WTC11 (cell line): ENCODE data around the gene FOXI2. TPM values are rescaled to one million over a fixed set of nuclear protein-coding genes. Genes with fewer than 3 reads are reported as not detected.

ENCODE experiments used
- ATAC-seq: fragments of 200-7000 bp; cut with Tn5 transposase; 2 replicates; pipeline ENCODE4 v1.10.0; 2021; ENCODE audit warnings: mild to moderate bottlenecking, moderate library complexity
- CTCF ChIA-PET: fragments of 300-600 bp; sonication (Branson Sonifier 250); formaldehyde crosslinking; loops from one replicate; lab custom pipeline; 2021; ENCODE audit warnings: antibody characterized with exemption; lab: Charles Lee
- POLR2A ChIA-PET: fragments of 350-600 bp; sonication (Branson Sonifier 250); formaldehyde crosslinking; loops from one replicate; lab custom pipeline; 2021; ENCODE audit warnings: antibody characterized with exemption; lab: Charles Lee
- DNase-seq: peaks from one replicate; pipeline ENCODE4 v3.0.0; 2021; ENCODE audit warnings: low spot score
- H3K27ac Mint-ChIP-seq: 2 replicates; pipeline ENCODE4 v1.8.0; 2021; ENCODE audit warnings: mixed read lengths
- H3K27me3 Mint-ChIP-seq: 2 replicates; pipeline ENCODE4 v1.8.0; 2021; ENCODE audit warnings: low read depth, mild to moderate bottlenecking, moderate library complexity, mixed read lengths
- H3K36me3 Mint-ChIP-seq: 2 replicates; pipeline ENCODE4 v1.8.0; 2021; ENCODE audit warnings: mixed read lengths
- H3K4me1 Mint-ChIP-seq: 2 replicates; pipeline ENCODE4 v1.8.0; 2022; ENCODE audit warnings: mixed read lengths
- H3K4me3 Mint-ChIP-seq: 2 replicates; pipeline ENCODE4 v1.8.0; 2021; ENCODE audit warnings: mild to moderate bottlenecking, moderate library complexity, mixed read lengths
- H3K9me3 Mint-ChIP-seq: 2 replicates; pipeline ENCODE4 v1.8.0; 2021; ENCODE audit warnings: mixed read lengths
- AFF4 ChIP-seq: sonication (generic); formaldehyde crosslinking; IDR thresholded peaks from 2 replicates; pipeline ENCODE4 v1.8.1; 2023; ENCODE audit warnings: mild to moderate bottlenecking, missing genetic modification reagents, borderline replicate concordance
- ATF1 ChIP-seq: sonication (generic); formaldehyde crosslinking; IDR thresholded peaks from 2 replicates; pipeline ENCODE4 v1.8.1; 2023; ENCODE audit warnings: mild to moderate bottlenecking, moderate library complexity, missing genetic modification reagents
- ATF6 ChIP-seq: sonication (generic); formaldehyde crosslinking; IDR thresholded peaks from 2 replicates; pipeline ENCODE4 v1.8.1; 2023; ENCODE audit warnings: mild to moderate bottlenecking, missing genetic modification reagents
- IRF2 ChIP-seq: sonication (generic); formaldehyde crosslinking; IDR thresholded peaks from 2 replicates; pipeline ENCODE4 v1.8.0; 2022; ENCODE audit warnings: low read depth, missing genetic modification reagents, borderline replicate concordance
- KAT7 ChIP-seq: sonication (generic); formaldehyde crosslinking; IDR thresholded peaks from 2 replicates; pipeline ENCODE4 v1.8.1; 2023; ENCODE audit warnings: missing genetic modification reagents, mild to moderate bottlenecking, borderline replicate concordance
- MYBL2 ChIP-seq: sonication (generic); formaldehyde crosslinking; IDR thresholded peaks from 2 replicates; pipeline ENCODE4 v1.8.1; 2023; ENCODE audit warnings: mild to moderate bottlenecking, moderate library complexity, missing genetic modification reagents
- NFE2L1 ChIP-seq: sonication (generic); formaldehyde crosslinking; IDR thresholded peaks from 2 replicates; pipeline ENCODE4 v1.8.1; 2023; ENCODE audit warnings: missing genetic modification reagents
- NR2C2 ChIP-seq: sonication (generic); formaldehyde crosslinking; IDR thresholded peaks from 2 replicates; pipeline ENCODE4 v1.8.0; 2022; ENCODE audit warnings: mild to moderate bottlenecking, missing genetic modification reagents
- OVOL2 ChIP-seq: fragments of 250-450 bp; sonication (Bioruptor Pico); IDR thresholded peaks from 2 replicates; pipeline ENCODE4 v1.9.0; 2021; ENCODE audit warnings: mild to moderate bottlenecking, borderline replicate concordance
- TEAD1 ChIP-seq: sonication (generic); formaldehyde crosslinking; IDR thresholded peaks from 2 replicates; pipeline ENCODE4 v1.8.0; 2022; ENCODE audit warnings: mild to moderate bottlenecking, missing genetic modification reagents
- ZNF138 ChIP-seq: sonication (generic); formaldehyde crosslinking; conservative IDR thresholded peaks from 2 replicates; pipeline ENCODE4 v1.8.1; 2022; ENCODE audit warnings: mild to moderate bottlenecking, moderate library complexity, missing genetic modification reagents
- ZNF396 ChIP-seq: fragments of 250-450 bp; sonication (Bioruptor Pico); IDR thresholded peaks from 2 replicates; pipeline ENCODE4 v1.8.0; 2021; ENCODE audit warnings: mild to moderate bottlenecking, moderate library complexity, borderline replicate concordance
- total RNA-seq: library from RNA; stranded (reverse); gene quantifications from 3 replicates; pipeline ENCODE4 v1.2.3, GENCODE V29; 2021
- TF ChIP-seq, protein P1 (sequence below): sonication (generic); formaldehyde crosslinking; IDR thresholded peaks from 2 replicates; pipeline ENCODE4 v1.8.1; 2022; ENCODE audit warnings: low read depth, missing genetic modification reagents, borderline replicate concordance
- TF ChIP-seq, protein P2 (sequence below): sonication (generic); formaldehyde crosslinking; IDR thresholded peaks from 2 replicates; pipeline ENCODE4 v1.8.1; 2023; ENCODE audit warnings: mild to moderate bottlenecking, missing genetic modification reagents

FOXI2 gene
- total RNA-seq, 1 experiment from 2014 or later: 1.7 TPM

GRCh38 chr10:127739908-127740307 is 2.9 kb downstream of the FOXI2 start (continued):
- TF ChIP-seq NR2C2 (CRISPR knock-in tag) (no peak), NFE2L1 (CRISPR knock-in tag) (no peak)

DNA sequence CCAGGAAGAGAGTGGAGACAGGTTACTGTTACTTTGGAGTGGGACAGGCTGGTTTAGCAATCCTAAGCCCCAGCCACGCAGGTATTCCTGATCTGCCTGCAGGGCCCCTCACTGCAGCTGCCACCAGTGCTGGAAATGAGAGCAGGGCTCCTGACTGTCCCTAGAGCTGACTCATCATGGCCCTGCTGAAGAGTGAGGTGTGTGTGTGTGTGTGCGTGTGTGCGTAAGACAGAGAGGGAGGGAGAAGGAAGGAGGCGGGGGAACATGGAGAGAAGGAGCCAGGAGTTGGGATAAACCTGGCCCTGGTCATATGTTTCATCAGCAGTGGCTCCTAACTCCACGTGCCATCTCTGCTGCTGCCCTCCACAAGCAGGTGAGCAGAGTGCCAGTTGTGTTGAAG is 3.6 kb downstream of the FOXI2 start:
- no peak for ATAC-seq
- TF ChIP-seq ATF6 (CRISPR knock-in tag): no peak
- no peak for TF ChIP-seq AFF4 (CRISPR knock-in tag)
- TF ChIP-seq ATF1 (CRISPR knock-in tag): no peak
- no peak for TF ChIP-seq NR2C2 (CRISPR knock-in tag)
- TF ChIP-seq, protein P1, sequence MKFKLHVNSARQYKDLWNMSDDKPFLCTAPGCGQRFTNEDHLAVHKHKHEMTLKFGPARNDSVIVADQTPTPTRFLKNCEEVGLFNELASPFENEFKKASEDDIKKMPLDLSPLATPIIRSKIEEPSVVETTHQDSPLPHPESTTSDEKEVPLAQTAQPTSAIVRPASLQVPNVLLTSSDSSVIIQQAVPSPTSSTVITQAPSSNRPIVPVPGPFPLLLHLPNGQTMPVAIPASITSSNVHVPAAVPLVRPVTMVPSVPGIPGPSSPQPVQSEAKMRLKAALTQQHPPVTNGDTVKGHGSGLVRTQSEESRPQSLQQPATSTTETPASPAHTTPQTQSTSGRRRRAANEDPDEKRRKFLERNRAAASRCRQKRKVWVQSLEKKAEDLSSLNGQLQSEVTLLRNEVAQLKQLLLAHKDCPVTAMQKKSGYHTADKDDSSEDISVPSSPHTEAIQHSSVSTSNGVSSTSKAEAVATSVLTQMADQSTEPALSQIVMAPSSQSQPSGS (CRISPR knock-in tag): no peak
- TF ChIP-seq NFE2L1 (CRISPR knock-in tag): 0 out of 2 replicates have a peak, but pooled peaks have one; percentile 59
- POLR2A ChIA-PET: no interaction called here
- Mint-ChIP-seq H3K9me3 (no peaks in the 10 kb centered on the region), H3K27me3 (peaks cover 50% of the 10 kb centered on the region), H3K4me1 (peaks cover 5% of the 10 kb centered on the region), H3K36me3 (no peaks in the 10 kb centered on the region), H3K4me3 (no peak overlapping the region), H3K27ac (no peak overlapping the region)
- CTCF ChIA-PET: interaction anchor here (1.0 kb wide), 2 partner anchors 15 to 471 kb away, joined by 3 read pairs; no protein-coding TSS in a partner anchor
- DNase-seq: no peak

GRCh38 chr10:127743205-127743604 is 6.2 kb downstream of the FOXI2 start:
- no peak for ATAC-seq
- H3K27me3 Mint-ChIP-seq: peaks cover 28% of the 10 kb centered on the region
- no peak overlapping the region for H3K27ac Mint-ChIP-seq
- H3K4me3 Mint-ChIP-seq: no peak overlapping the region
- POLR2A ChIA-PET: no interaction called here
- no peaks in the 10 kb centered on the region for H3K36me3 Mint-ChIP-seq
- no peak for DNase-seq
- H3K9me3 Mint-ChIP-seq: peaks cover 5% of the 10 kb centered on the region; the same call in 1 of the 2 replicates
- TF ChIP-seq MYBL2 (no peak), ATF1 (CRISPR knock-in tag) (no peak), ZNF396 (CRISPR knock-in tag) (no peak), TEAD1 (CRISPR knock-in tag) (no peak), KAT7 (no peak), OVOL2 (CRISPR knock-in tag) (no peak), IRF2 (CRISPR knock-in tag) (no peak), ZNF138 (CRISPR knock-in tag) (no peak)
- TF ChIP-seq, protein P2, sequence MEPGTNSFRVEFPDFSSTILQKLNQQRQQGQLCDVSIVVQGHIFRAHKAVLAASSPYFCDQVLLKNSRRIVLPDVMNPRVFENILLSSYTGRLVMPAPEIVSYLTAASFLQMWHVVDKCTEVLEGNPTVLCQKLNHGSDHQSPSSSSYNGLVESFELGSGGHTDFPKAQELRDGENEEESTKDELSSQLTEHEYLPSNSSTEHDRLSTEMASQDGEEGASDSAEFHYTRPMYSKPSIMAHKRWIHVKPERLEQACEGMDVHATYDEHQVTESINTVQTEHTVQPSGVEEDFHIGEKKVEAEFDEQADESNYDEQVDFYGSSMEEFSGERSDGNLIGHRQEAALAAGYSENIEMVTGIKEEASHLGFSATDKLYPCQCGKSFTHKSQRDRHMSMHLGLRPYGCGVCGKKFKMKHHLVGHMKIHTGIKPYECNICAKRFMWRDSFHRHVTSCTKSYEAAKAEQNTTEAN (CRISPR knock-in tag): no peak
- CTCF ChIA-PET: no interaction called here
- H3K4me1 Mint-ChIP-seq: peaks cover 2% of the 10 kb centered on the region
